ENCODE results near the gene INPP5A.

Gene INPP5A

GRCh38 chr10:132662186-132662920, 124.8 kb downstream of the INPP5A start:
- no peak overlapping the region for H3K27ac ChIP-seq
- TF ChIP-seq, protein P1, sequence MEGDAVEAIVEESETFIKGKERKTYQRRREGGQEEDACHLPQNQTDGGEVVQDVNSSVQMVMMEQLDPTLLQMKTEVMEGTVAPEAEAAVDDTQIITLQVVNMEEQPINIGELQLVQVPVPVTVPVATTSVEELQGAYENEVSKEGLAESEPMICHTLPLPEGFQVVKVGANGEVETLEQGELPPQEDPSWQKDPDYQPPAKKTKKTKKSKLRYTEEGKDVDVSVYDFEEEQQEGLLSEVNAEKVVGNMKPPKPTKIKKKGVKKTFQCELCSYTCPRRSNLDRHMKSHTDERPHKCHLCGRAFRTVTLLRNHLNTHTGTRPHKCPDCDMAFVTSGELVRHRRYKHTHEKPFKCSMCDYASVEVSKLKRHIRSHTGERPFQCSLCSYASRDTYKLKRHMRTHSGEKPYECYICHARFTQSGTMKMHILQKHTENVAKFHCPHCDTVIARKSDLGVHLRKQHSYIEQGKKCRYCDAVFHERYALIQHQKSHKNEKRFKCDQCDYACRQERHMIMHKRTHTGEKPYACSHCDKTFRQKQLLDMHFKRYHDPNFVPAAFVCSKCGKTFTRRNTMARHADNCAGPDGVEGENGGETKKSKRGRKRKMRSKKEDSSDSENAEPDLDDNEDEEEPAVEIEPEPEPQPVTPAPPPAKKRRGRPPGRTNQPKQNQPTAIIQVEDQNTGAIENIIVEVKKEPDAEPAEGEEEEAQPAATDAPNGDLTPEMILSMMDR (conservative IDR thresholded peaks at IDR 0.05), result no peak

DNA sequence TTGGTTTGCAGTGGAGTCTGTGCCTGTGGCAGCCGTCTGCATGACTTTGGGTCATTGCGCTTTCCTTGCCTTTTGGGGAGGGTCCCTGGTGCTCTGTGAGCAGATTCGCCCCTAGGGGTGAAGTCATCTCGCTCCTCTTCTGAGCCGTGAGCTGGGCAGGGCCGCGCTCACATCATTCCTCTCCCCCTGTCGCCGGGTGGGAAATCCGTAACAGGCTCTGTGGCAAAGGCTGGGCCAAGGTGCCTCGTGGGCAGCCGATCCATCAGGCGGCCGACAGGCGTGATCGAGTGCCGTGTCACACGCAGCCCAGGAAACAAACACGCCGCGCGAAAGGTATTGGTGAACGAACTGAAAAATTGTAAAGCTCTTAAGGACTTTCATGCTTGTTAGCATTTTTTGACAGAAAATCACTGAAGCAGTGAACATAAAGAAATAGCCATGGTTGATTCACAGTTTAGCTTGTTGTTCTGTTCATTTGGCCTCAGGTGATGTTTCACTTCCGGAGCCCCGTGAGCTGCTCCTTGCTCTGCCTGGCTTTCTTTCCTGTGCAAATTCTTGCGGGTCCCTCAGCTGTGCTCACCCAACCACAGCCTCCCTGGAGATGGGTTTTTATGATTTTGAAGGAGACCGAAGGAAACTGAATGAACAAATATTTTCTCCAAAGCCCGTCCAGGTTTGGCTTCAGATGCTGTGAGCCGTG, 126.2 kb downstream of the INPP5A start:
- no peak overlapping the region for H3K27ac ChIP-seq
- TF ChIP-seq, protein P1 (conservative IDR thresholded peaks at IDR 0.05), result no peak

- TF ChIP-seq, protein P1 (conservative IDR thresholded peaks at IDR 0.05), result no peak
- H3K27ac ChIP-seq, result no peak overlapping the region
Observed at GRCh38 chr10:132664407-132664806, 126.8 kb downstream of the INPP5A start.

GRCh38 chr10:132664883-132665282, 127.3 kb downstream of the INPP5A start:
- TF ChIP-seq, protein P1 (conservative IDR thresholded peaks at IDR 0.05), result no peak
- H3K27ac ChIP-seq, result no peak overlapping the region

DNA sequence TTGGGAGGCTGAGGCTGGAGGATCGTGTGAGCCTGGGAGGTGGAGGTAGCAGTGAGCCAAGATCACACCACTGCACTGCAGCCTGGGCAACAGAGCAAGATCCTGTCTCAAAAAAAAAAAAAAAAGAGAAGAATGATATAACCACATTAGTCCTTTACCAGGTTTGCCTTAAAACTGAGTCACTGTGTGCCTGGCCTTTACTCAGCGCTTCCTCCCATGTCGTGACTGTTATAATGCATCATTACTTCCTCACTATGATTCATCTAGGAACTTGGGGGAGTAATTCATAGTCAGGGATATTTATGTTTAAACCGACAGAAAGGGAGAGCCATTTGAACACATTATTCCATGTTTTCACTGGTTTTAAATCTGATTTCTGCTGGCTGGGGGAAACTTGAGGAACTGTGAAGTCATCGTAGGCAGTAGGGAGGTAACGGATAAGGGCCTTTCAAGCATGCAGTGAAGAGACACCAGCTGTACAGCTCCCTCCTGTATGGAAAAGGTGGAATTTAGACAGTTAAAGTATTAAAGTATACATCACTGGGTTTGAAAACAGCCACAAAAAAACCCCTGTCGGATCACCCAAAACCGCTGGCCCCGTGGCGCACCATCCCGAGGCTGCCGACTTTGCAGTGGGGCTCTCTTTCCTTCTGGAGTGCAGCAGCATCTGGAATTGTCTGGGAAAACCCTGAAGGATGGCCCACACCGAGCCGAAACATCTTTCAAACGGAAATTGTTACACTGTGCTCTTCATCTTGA, 128.5 kb downstream of the INPP5A start:
- no peak overlapping the region; the same call in 1 of the 2 replicates for H3K27ac ChIP-seq

GRCh38 chr10:132666705-132667341, 129.2 kb downstream of the INPP5A start:
- no peak overlapping the region; the same call in 1 of the 2 replicates for H3K27ac ChIP-seq
- TF ChIP-seq, protein P1 (conservative IDR thresholded peaks at IDR 0.05), result no peak

More for the DNA sequence above, 128.5 kb downstream of the INPP5A start:
- TF ChIP-seq, protein P1 (conservative IDR thresholded peaks at IDR 0.05), result no peak

All from VCaP (cell line).